ENCODE results near the gene KCTD6. TPM values are rescaled to one million over a fixed set of nuclear protein-coding genes. Genes with fewer than 3 reads are reported as not detected.

The KCTD6 gene
- total and polyA plus RNA-seq, 10 donors, result 7.3 to 23.5 (median 10.9) TPM

DNA sequence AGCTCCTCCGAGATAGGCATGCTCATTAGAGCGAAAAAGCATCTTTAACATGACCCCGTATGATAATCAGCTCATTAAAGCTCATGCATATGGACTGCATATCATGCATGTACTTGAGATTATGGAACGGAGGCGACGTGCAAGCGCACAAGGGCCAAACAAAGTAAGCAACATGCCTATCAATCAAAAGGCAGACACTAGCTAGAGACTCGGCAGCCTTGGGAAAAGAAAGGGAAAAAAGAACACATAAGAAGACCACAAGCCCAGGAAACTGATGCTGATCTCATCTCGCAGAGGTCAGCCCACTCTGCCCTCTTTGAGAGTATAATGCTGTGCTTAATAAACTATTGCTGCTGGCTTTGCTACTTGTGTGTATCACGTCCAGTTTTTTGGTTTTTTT lies 47.7 kb downstream of the KCTD6 start:
- Histone ChIP-seq H3K27ac (no peak overlapping the region), H3K4me3 (no peak overlapping the region), H3K36me3 (no peaks in the 10 kb centered on the region), H3K9me3 (no peaks in the 10 kb centered on the region), H3K27me3 (replicated peaks in 1 of 7) (no peaks in the 10 kb centered on the region), H3K4me1 (peaks cover 0 to 24% (median 5%) of the 10 kb centered on the region in 6 donors)
- TF ChIP-seq CTCF (IDR thresholded peaks at IDR 0.05 in 8 of 11, conservative IDR thresholded peaks at IDR 0.05 in 3 of 11) (no peak), POLR2AphosphoS5 (IDR thresholded peaks at IDR 0.05) (no peak)
- intact Hi-C loops (cut with DNase I; ENCODE audit: low total_unique reads), result loop anchor here (10.0 kb wide), 2 partner anchors 75 to 215 kb away; no protein-coding TSS in a partner anchor
- no peak for DNase-seq
- 77 to 83% (median 79%) methylated on average over 10 of the region's 10 CpGs for WGBS, 5 donors

- intact Hi-C loops (cut with DNase I; ENCODE audit: low total_unique reads), result no loop called here
- Histone ChIP-seq H3K9me3 (no peaks in the 10 kb centered on the region), H3K27ac (no peak overlapping the region), H3K27me3 (replicated peaks in 1 of 7) (no peaks in the 10 kb centered on the region), H3K4me1 (peaks cover 0 to 24% (median 5%) of the 10 kb centered on the region in 6 donors), H3K36me3 (no peaks in the 10 kb centered on the region), H3K4me3 (no peak overlapping the region)
- DNase-seq, result no peak
- 88 to 94% (median 89%) methylated on average over 8 of the region's 8 CpGs for WGBS, 5 donors
- TF ChIP-seq POLR2A (IDR thresholded peaks at IDR 0.05) (no peak), POLR2AphosphoS5 (IDR thresholded peaks at IDR 0.05) (no peak), CTCF (IDR thresholded peaks at IDR 0.05 in 8 of 11, conservative IDR thresholded peaks at IDR 0.05 in 3 of 11) (no peak)
Measured at GRCh38 chr3:58540176-58540858, 48.4 kb downstream of the KCTD6 start.

- DNase-seq, result no peak
- Histone ChIP-seq H3K27ac (no peak overlapping the region), H3K36me3 (no peaks in the 10 kb centered on the region), H3K4me1 (no peaks in the 10 kb centered on the region), H3K9me3 (no peaks in the 10 kb centered on the region), H3K27me3 (replicated peaks in 1 of 7) (no peaks in the 10 kb centered on the region), H3K4me3 (no peak overlapping the region)
- intact Hi-C loops (cut with DNase I; ENCODE audit: low total_unique reads), result no loop called here
- 92 to 97% (median 93%) methylated on average over 3 of the region's 3 CpGs for WGBS, 5 donors
- TF ChIP-seq CTCF (IDR thresholded peaks at IDR 0.05 in 8 of 11, conservative IDR thresholded peaks at IDR 0.05 in 3 of 11) (no peak), POLR2AphosphoS5 (IDR thresholded peaks at IDR 0.05) (no peak)
Measured at GRCh38 chr3:58544541-58544940, 52.6 kb downstream of the KCTD6 start.

DNA sequence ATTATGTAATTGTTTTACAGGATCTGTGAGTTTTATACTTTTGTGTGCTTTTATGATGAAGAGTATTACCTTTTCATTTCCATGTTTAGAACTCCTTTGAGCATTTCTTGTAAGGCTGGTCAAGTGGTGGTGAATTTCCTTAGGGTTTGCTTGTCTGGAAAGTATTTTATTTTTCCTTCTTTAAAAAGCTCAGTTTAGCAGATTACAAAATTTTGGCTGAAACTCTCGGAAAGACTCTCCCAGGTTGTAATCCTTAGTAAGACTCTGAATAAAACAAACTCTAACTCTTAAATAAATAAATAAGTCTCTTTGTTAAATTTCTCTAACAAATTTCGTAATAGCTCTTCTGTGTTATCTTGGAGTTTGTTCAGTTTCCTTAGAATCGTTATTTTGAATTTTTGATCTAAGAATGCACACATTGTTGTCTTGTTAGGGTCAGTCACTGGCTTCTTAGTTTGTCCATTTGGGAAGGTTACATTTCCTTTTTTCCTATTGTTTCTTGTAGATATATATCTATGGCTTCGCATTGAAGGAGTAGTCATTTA lies 59.8 kb downstream of the KCTD6 start:
- Histone ChIP-seq H3K4me3 (no peak overlapping the region), H3K9me3 (peaks cover 0 to 14% (median 0%) of the 10 kb centered on the region in 8 donors), H3K27me3 (replicated peaks in 1 of 7) (no peaks in the 10 kb centered on the region), H3K36me3 (no peaks in the 10 kb centered on the region), H3K27ac (no peak overlapping the region), H3K4me1 (no peaks in the 10 kb centered on the region)
- no peak for DNase-seq
- 81 to 91% (median 86%) methylated on average over 4 of the region's 4 CpGs for WGBS, 5 donors
- intact Hi-C loops (cut with DNase I; ENCODE audit: low total_unique reads), result no loop called here
- TF ChIP-seq POLR2AphosphoS5 (IDR thresholded peaks at IDR 0.05), result no peak
- TF ChIP-seq CTCF (IDR thresholded peaks at IDR 0.05 in 8 of 11, conservative IDR thresholded peaks at IDR 0.05 in 3 of 11), result no peak
- no peak for TF ChIP-seq POLR2A (IDR thresholded peaks at IDR 0.05)
